Left kidney (tissue), 2 donors: ENCODE data around the gene OTX2. TPM values are rescaled to one million over a fixed set of nuclear protein-coding genes. Genes with fewer than 3 reads are reported as not detected.

Experiments
- DNase-seq: peaks from one replicate; pipeline ENCODE4 v3.0.0-alpha.2; 2013
- polyA plus RNA-seq: library from polyadenylated mRNA; unstranded; fragments of 120-200 nt; gene quantifications from one replicate; pipeline ENCODE4 v1.2.1, GENCODE V29; 2013; ENCODE audit not compliant: insufficient read length

OTX2 gene
- polyA plus RNA-seq, 1 donor = not detected

GRCh38 chr14:56796259-56796658 is 14.0 kb downstream of the OTX2 start:
- no peak for DNase-seq

- DNase-seq = no peak
Observed at GRCh38 chr14:56795284-56795622, 15.0 kb downstream of the OTX2 start.

DNA sequence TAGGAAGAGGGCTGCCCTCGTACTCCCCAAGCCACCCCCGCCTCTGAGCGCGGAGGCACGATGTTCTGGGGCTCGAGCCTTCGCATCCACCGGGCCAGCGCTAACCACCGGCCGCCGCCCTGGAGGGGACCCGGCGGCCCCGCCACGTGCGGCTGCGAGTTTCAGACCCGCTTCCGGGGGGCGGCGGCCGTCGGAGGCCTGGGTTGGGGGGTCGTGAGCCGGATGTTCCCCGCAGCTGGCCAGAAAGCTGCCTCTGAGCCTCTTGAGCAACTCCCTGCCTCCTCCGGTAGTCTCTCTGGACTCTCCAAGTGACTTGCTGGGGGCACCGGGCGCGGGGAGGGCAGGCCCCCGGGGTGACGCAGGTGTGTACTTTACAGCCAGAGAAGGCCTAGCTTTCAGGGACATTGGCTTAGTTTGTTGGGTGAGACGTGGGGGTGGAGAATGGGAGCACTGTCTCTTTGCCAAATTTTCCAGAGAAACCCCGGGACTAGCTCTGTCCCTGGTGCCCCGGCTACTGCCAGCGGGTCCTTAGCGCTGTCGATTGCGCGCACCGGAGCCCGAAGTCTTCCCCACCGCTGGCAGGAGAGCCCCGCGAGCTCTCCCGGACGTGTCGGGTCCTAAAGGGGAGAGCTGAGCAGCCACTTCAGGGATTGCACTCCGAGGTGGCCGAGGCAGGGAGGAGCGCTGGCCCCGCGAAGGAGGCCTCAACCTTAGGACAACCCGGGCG is 15.6 kb downstream of the OTX2 start:
- no peak for DNase-seq

DNA sequence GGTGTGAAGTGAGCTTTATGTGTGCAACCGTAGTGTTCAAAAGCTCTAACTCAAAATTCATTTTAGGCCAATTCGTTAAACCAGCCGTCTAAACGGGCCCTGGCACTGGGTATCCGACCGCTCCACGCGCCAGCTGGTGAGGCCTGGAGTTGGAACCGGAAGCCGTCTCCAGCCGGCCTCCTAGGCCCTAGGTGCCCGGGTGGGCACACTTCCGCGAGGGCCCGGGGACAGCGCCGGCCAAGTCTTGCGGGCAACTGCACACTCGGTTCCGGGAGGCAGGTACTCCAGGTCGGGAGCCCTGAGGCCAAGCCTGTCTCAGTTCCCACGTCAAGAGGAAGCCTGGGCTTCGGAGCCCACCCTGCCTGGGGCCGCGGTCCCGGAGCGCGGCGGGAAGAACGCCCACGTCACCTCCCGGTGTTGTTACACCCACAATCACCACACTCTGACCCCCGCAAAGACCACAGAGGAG is 16.2 kb downstream of the OTX2 start:
- DNase-seq = no peak

- DNase-seq = no peak
Observed at GRCh38 chr14:56789955-56790354, 20.3 kb downstream of the OTX2 start.

DNA sequence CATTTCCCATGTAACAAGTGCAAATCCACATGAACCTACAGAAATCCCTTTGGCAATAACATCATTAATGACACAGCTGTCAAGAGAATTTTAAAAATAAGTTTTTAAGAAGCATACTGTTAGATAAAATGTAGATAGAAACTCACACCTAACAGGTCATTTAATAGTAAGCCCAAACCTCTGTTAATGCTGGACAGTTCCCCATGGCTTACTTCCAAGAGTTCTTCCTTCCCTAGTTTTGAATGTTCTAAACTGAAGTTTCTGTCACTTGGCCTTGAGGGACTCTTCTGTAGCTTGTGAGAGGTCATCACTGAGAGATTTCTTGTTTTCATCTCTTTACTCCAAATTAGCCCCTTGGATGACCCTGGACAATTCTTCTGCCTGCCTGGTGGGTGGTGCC is 22.7 kb downstream of the OTX2 start:
- no peak for DNase-seq

- DNase-seq = no peak
Observed at GRCh38 chr14:56782711-56783110, 27.6 kb downstream of the OTX2 start.

DNA sequence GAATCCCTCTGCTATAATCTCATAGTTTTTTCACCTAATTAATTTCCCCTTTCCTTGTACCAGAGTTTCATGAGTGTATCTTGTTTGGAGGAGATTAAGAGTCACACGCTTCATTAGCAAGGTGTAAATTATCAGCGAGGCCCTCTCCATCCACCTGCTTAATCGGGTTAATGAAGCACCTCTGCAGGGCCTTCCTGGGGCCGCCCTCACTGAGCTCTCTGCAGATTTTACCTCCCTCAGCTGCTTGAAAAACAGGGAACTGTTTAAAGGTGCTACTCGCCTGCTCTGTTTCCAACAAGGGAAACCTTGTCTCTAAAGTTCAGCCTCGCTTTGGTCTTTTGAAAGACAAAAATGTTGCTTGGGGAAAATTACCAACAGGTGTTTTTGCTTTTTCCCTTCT is 35.8 kb downstream of the OTX2 start:
- DNase-seq = no peak

- no peak for DNase-seq
Observed at GRCh38 chr14:56770512-56770911, 39.8 kb downstream of the OTX2 start.

DNA sequence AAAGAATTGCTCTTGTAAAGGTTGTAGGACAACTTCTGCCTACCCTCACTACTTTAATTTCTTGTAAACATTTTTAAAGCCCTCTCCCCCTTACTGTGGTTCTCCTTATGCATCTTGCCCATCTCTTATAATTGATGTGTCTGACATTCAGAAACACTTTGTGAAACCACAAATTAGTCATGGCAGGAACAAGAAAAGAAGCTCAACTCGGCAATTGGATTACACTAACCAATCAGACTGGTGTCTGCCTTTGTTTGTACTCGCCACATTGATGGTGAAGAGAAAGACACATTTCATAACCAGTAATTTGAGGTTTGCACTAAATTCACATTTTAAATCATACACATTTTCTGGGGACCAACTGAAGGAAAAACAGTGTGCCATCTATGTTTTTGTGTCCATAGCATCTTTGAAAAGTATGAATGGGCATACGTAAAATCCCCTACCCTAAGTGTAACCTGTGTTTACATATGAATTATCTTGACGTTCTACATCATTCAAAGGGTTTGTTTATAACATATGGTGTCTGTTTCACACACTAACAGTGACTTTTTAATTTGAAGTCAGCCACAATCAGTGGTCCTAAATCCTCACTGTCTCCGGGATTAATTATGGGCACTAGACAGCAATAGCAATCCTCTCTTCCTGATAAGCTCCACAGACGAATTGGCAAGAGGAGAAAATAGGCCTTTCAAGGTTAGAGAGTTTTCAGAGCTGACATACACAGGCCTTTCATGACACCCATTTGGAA is 49.9 kb downstream of the OTX2 start:
- DNase-seq = no peak

GRCh38 chr14:56759633-56760032 is 50.6 kb downstream of the OTX2 start:
- no peak for DNase-seq

GRCh38 chr14:56759094-56759493 is 51.2 kb downstream of the OTX2 start:
- DNase-seq = no peak

GRCh38 chr14:56754921-56755320 is 55.4 kb downstream of the OTX2 start:
- no peak for DNase-seq

DNA sequence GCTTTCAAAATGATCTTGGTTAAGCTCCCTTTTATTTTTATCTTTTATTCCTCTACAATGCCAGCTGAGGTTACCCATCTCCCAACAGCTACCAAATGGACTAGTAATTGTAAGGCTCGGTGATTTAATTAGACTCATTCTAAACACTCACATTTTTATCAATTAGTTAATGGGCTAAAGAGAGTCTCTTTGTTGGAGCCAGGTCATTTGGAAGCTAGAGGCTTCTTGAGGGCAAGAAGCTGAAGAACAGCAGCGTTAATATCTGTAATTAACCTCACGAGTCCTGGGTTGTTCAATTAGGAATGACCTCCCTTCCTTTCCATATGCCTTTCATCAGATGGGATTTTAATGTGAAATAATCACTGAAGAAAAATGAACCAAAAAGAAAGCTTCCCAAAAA is 56.9 kb downstream of the OTX2 start:
- no peak for DNase-seq

- no peak for DNase-seq
Observed at GRCh38 chr14:56752428-56752827, 57.9 kb downstream of the OTX2 start.

DNA sequence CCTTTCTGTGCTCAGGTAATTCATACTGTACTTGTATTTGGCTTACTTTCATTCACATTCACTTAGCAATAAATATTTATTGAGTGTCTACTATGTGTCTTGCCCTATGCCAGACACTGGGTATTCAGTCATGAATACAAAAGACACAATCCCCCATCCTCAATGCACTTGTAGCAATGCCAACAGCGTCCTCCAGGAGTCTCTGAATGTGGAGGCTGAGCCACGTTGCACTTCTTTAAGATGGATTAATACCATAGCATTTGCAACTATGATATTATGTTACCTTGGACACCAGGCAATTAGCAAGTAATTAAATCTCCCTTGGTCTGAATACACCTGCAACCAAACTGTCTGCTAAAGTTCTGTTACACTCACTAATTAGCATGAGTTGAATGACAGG is 58.8 kb downstream of the OTX2 start:
- DNase-seq = no peak

Other genes with a start within 250 kb of the OTX2 start
- gene TMEM260, start 230.7 kb downstream of the OTX2 start, polyA plus RNA-seq = 36.4 TPM